HG02623 (cell line): ENCODE results near the gene THAP4.
"Not testable (repeated sequence)": the region's sequence is repeated elsewhere in the genome, so short reads cannot be mapped to it uniquely, and the experiment has no call there.

ENCODE experiments used
- ATAC-seq: cut with Tn5 transposase; IDR thresholded peaks from one replicate; pipeline ENCODE4 v1.9.1; 2021; ENCODE audit warnings: moderate library complexity; ENCODE audit not compliant: unreplicated experiment

THAP4 gene

GRCh38 chr2:241613017-241613780 lies 23.8 kb downstream of the THAP4 start:
- no peak for ATAC-seq

- no peak for ATAC-seq
Observed at GRCh38 chr2:241612156-241613016, 24.6 kb downstream of the THAP4 start.

DNA sequence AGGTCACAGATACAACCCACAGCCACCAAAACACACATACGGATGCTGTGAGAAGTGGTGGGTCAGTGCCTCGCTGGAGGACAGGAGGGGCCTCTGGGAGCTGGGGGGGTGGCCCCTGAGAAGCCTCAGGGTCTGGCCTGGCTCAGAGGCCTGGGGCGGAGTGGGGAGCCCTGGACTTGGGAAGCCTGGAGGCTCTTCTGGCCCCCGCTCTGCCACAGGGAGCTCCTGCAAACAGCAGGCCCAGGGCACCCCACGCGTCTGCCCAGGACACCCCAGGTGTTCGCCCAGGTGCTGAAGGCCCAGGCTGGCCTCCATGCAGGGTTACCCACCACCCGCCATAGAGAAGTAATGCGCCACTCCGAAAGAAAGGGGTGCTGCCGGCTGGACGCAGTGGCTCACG lies 25.9 kb downstream of the THAP4 start:
- ATAC-seq: no peak

GRCh38 chr2:241609859-241610793 lies 26.8 kb downstream of the THAP4 start:
- peak; percentile 97 for ATAC-seq

- no peak for ATAC-seq
Observed at GRCh38 chr2:241608881-241609280, 28.1 kb downstream of the THAP4 start.

- no peak for ATAC-seq
Observed at GRCh38 chr2:241607162-241607885, 29.6 kb downstream of the THAP4 start.

GRCh38 chr2:241606186-241606585 lies 30.8 kb downstream of the THAP4 start:
- ATAC-seq: no peak

- no peak for ATAC-seq
Observed at GRCh38 chr2:241603686-241604085, 33.3 kb downstream of the THAP4 start.

DNA sequence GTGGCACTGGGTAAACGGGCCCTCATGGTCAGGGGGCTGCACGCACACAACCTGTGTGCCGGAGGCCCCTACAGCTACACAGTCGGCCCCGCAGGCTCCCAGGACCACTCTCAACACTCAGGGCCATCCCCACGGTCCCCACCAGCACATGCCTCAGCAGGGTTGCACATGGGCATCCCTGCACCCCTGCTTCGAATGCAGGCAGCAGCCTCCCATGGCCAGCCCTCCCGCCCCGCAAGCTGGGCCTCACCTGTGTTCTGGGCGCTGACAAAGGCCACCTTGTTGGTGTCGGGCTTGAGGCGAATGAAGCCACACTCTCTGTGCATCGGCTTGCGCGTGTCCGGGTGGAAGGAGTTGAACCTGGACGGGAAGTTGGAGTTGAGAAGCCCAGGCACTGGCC lies 34.2 kb downstream of the THAP4 start:
- no peak for ATAC-seq

GRCh38 chr2:241601841-241602240 lies 35.1 kb downstream of the THAP4 start:
- ATAC-seq: no peak

DNA sequence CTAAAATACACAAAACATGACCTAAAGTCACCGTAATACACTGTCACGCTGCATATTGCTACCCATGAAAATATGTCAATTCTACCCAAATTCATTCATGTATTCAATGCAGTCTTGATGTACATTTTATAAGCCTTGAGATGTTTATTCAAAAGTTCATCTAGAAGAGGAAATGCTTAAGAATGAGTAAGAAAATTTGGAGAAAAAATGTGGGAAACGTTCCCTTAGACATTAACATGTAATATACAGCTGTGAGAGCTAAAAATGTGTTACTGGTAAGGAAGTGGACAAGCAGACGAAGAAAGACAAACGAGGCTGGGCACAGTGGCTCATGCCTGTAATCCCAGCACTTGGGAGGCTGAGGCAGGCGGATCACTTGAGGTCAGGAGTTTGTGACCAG lies 37.3 kb downstream of the THAP4 start:
- no peak for ATAC-seq

DNA sequence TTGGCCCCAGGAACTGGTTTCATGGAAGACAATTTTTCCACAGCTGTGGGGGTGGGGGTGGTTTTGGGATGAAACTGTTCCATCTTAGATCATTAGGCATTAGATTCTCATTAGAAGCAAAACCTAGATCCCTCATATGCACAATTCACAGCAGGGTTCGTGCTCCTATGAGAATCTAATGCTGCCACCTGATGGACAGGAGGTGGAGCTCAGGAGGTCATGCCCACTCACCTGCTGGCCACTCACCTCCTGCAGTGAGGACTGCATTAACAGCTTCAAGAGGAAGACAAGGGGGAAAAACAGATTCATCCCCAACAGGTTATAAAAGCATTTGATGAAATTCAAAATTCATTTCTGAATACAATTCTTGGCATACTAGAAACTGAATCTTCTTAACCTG lies 38.5 kb downstream of the THAP4 start:
- ATAC-seq: no peak

- ATAC-seq: no peak
Observed at GRCh38 chr2:241598061-241598460, 38.9 kb downstream of the THAP4 start.

DNA sequence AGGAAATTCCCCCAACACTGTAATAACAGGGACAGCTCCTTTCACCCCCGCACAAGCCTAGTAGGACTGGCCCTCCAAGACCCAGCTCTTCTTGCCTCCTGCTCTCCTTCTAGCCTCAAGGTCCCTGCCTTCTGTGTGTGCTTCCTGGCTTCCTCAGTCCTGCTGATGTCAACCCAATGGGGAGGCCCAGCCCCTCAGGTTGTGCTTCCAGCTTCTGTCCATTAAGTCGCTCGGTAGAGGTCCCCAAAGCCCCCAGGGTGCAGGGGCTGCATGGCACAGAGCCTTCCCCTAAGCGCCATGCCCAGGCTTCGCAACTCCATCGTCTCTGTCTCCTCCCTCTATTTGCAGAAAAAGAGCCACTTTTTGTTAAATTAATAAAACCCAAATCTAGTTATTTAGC lies 39.4 kb downstream of the THAP4 start:
- no peak for ATAC-seq

GRCh38 chr2:241595600-241596140 lies 41.3 kb downstream of the THAP4 start:
- no peak for ATAC-seq

DNA sequence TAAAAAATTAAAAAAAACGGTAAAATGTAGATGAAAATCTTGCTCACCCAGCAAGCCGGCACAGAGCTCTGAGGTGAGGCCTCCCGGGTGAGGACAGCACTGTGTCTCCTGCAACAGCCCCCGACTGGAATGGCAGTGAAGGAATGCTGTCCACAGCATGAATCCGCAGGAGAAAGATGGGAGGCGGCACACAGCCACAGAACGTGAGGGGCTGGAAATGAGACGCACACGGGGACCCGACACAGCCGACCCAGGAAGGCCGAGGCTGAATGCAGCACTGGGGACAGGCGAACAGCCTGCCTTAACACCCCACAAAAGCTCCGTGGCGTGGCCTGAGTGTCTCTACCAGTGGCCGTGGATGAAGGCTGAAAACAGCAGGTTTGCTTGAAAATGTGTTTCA lies 43.7 kb downstream of the THAP4 start:
- no peak for ATAC-seq

DNA sequence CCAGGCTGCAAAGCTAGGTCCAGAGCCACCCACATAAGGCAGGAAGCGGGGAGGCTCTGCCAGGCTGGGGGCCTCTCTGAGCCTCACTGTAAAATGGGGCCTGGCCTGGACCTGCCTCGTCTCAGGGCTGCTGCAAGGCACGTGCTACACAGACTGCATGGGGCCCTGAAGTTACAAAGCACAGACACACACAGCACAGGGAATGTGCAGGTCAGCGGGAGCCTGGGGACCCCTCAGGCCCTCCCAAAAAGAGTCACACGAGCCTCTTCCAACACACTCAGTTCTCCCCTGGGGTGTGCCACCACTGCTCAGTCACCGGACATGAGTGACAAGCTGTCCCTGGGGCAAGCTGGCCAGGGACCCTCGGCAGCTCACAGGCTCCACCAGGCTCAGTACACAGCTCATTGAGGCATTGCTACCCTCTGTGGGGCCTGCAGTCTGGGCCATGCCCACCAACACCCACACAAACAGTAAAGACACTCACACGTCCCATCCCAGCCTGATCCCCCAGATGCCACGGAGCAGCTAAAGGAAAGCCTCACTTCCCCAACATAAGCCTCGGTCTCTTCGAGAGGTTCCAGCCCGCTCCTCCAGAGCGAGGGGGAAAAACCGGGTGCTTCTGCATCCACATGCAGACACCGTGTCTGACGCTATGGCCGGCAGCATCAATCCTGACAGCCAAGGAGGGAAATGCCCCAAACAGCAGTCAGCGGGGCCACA lies 44.7 kb downstream of the THAP4 start:
- no peak for ATAC-seq

GRCh38 chr2:241590496-241591455 lies 46.2 kb downstream of the THAP4 start:
- ATAC-seq: not testable (repeated sequence)
